ENCODE data around the gene SNAPC2. TPM values are rescaled to one million over a fixed set of nuclear protein-coding genes. Genes with fewer than 3 reads are reported as not detected.

The SNAPC2 gene
- total and polyA plus RNA-seq, 2 of the 13 experiments (the other 11 are each of a cell fraction or from before 2014, with no cell fraction given), result 10.2 to 12.7 TPM

DNA sequence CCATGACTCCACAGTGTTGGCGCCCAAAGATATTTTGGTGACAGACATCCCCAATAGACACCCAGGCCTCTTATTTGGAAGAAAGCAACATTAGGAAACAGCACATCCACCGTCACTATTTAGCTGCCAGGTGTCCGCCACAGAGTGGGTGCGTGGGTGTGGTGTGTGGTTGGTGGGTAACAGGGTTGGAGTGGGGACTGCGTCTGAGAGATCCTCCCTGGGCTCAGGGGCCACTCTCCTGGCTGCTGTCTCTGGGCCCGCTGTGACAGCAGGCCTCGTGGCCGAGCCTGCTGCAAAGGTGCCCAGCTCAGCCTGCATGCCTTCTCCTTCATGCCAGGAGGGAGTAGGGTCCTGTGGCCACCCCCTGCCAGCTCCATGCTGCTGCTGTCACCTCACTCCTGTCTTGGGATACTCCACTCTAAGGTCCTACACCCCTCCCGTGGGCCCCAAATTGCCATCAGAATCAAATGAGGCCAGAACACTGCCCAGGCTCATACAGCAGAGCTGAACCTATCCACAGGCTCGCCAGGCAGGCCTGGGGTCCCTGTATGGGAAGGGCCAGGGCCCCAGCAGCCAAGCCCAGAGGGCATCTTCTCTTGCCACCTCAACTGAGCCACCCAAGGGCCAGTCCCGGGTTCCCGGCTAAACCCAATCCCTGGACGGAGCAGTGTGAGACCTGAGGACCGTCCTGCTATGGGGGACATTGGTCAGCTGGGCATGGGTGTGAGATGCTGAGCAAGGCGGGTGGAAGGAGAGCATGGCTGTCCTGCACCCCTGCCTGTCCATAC lies 48.1 kb downstream of the SNAPC2 start:
- TF ChIP-seq AGO2 (optimal IDR thresholded peaks at IDR 0.05; ENCODE audit: low read depth, low read length) (peak; percentile 54), ATF7-NPFF (CRISPR knock-in tag; IDR thresholded peaks at IDR 0.05; ENCODE audit: low read depth) (no peak), RBM22 (optimal IDR thresholded peaks at IDR 0.05; ENCODE audit: low read length) (peak; percentile 37)
- peaks cover 24 to 73% of the 10 kb centered on the region in 2 experiments; a peak in 4 of 5 replicates for H3K36me3 ChIP-seq (replicated peaks in 1 of 2; ENCODE audit: control insufficient read depth in 1 of 2, insufficient read depth in 2 of 2, low read length in 2 of 2)
- in situ Hi-C loops (cut with HindIII; ENCODE audit: extremely low pct_ligation_motif_present, low pct_unique_long_range_greater_than_20kb) (no loop called here), intact Hi-C loops (cut with micrococcal nuclease; ENCODE audit: unreplicated experiment) (no loop called here)
- peaks cover 3% of the 10 kb centered on the region; the same call in 1 of the 2 replicates for H3K4me1 ChIP-seq (ENCODE audit: insufficient read depth, low read length)
- H3K9me3 ChIP-seq (ENCODE audit: low read length), result no peaks in the 10 kb centered on the region
- H2AFZ ChIP-seq (ENCODE audit: low read length), result no peak overlapping the region
- no peaks in the 10 kb centered on the region for H3K79me2 ChIP-seq (ENCODE audit: insufficient read depth, low read length)
- WGBS (ENCODE audit: low lambda C conversion rate), result 97% methylated on average over 6 of the region's 15 CpGs
- ATAC-seq (no peak), FAIRE-seq (no peak), DNase-seq (ENCODE audit: low spot score) (no peak)
- ChIA-PET POLR2A (no interaction called here), CTCF (ENCODE audit: low intra/inter-chr PET ratio, low total read pairs) (no interaction called here)
- no peak overlapping the region for H3K27ac ChIP-seq (ENCODE audit: extremely low read length, insufficient read depth, low read length)
- H3K4me3 ChIP-seq (replicated peaks in 1 of 3; ENCODE audit: insufficient read depth in 1 of 3, low read depth in 2 of 3, low read length in 3 of 3), result no peak overlapping the region
- peaks cover 3% of the 10 kb centered on the region; the same call in 1 of the 2 replicates for H4K20me1 ChIP-seq (ENCODE audit: insufficient read depth, low read length)
- H3K9ac ChIP-seq (ENCODE audit: insufficient read depth, low read depth, low read length), result no peak overlapping the region
- no peak overlapping the region for H3K4me2 ChIP-seq (ENCODE audit: low read depth, low read length)
- H3K27me3 ChIP-seq (ENCODE audit: control insufficient read depth in 1 of 2, insufficient read depth in 2 of 2, low read length in 2 of 2), result no peaks in the 10 kb centered on the region
- BruUV-seq (replicated peaks), result no TSS peak

DNA sequence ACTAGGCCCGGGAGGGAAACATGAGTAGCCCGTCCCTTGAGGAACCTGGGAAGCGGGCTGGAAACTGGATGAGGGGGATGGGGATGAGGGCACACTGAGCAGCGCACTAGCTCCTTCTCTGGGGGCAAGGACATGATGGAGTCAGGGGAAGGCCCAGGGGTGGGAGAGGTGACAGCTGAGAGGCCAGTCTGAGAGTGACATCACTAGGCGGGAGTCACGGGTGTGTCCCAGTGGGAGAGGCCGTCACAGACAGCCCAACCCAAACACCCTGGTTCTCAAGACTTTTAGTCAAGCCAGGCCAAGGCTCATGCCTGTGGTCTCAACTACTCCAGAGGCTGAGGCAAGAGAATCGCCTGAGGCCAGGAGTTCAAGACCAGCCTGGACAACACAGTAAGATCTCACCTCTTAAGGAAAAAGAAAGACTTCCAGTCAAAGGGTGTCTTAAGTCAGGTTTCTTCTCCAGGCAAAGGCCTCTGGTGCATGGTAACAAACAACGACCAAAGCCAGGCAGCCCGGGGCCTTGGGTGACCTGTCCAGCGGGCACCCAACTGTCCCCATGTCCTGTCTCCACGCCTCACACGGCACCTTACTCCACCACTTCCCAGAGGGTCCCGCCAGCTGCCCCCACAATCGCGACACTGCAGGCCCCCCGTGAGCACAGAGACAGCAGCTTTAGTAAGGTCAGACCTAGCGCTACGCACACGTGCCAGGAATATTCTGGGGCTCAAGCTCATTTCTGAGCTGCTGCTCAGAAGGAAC lies 48.8 kb downstream of the SNAPC2 start:
- H4K20me1 ChIP-seq (ENCODE audit: insufficient read depth, low read length), result peaks cover 3% of the 10 kb centered on the region; the same call in 1 of the 2 replicates
- POLR2A ChIA-PET, result no interaction called here
- H3K27me3 ChIP-seq (ENCODE audit: control insufficient read depth in 1 of 2, insufficient read depth in 2 of 2, low read length in 2 of 2), result no peaks in the 10 kb centered on the region
- H3K36me3 ChIP-seq (replicated peaks in 1 of 2; ENCODE audit: control insufficient read depth in 1 of 2, insufficient read depth in 2 of 2, low read length in 2 of 2), result peaks cover 28 to 73% of the 10 kb centered on the region in 2 experiments; a peak in 4 of 5 replicates
- FAIRE-seq, result no peak
- 97% methylated on average over 20 of the region's 20 CpGs for WGBS (ENCODE audit: low lambda C conversion rate)
- no peak for DNase-seq (ENCODE audit: low spot score)
- H3K9ac ChIP-seq (ENCODE audit: insufficient read depth, low read depth, low read length), result no peak overlapping the region
- in situ Hi-C loops (cut with HindIII; ENCODE audit: extremely low pct_ligation_motif_present, low pct_unique_long_range_greater_than_20kb), result no loop called here
- no peak overlapping the region for H3K4me3 ChIP-seq (replicated peaks in 1 of 3; ENCODE audit: insufficient read depth in 1 of 3, low read depth in 2 of 3, low read length in 3 of 3)
- H3K79me2 ChIP-seq (ENCODE audit: insufficient read depth, low read length), result no peaks in the 10 kb centered on the region
- no TSS peak for BruUV-seq (replicated peaks)
- CTCF ChIA-PET (ENCODE audit: low intra/inter-chr PET ratio, low total read pairs), result no interaction called here
- H2AFZ ChIP-seq (ENCODE audit: low read length), result no peak overlapping the region
- no peaks in the 10 kb centered on the region for H3K4me1 ChIP-seq (ENCODE audit: insufficient read depth, low read length)
- no peak for ATAC-seq
- H3K9me3 ChIP-seq (ENCODE audit: low read length), result no peaks in the 10 kb centered on the region
- no peak overlapping the region for H3K4me2 ChIP-seq (ENCODE audit: low read depth, low read length)
- no peak overlapping the region for H3K27ac ChIP-seq (ENCODE audit: extremely low read length, insufficient read depth, low read length)
- intact Hi-C loops (cut with micrococcal nuclease; ENCODE audit: unreplicated experiment), result no loop called here
- TF ChIP-seq PLRG1 (conservative IDR thresholded peaks at IDR 0.05), result no peak
- no peak for TF ChIP-seq ZNF790 (CRISPR knock-in tag; IDR thresholded peaks at IDR 0.05; ENCODE audit: borderline replicate concordance)
- TF ChIP-seq KMT2B (CRISPR knock-in tag; IDR thresholded peaks at IDR 0.05), result no peak
- no peak for TF ChIP-seq KAT8 (CRISPR knock-in tag; IDR thresholded peaks at IDR 0.05)
- no peak for TF ChIP-seq NR2F6 (IDR thresholded peaks at IDR 0.05)
- no peak for TF ChIP-seq NR2F6 (CRISPR knock-in tag; IDR thresholded peaks at IDR 0.05)
- no peak for TF ChIP-seq ZNF773 (CRISPR knock-in tag; IDR thresholded peaks at IDR 0.05; ENCODE audit: borderline replicate concordance)
- TF ChIP-seq TAF1 (CRISPR knock-in tag; IDR thresholded peaks at IDR 0.05), result no peak
- no peak for TF ChIP-seq SSRP1 (CRISPR knock-in tag; IDR thresholded peaks at IDR 0.05)
- TF ChIP-seq, protein P1, sequence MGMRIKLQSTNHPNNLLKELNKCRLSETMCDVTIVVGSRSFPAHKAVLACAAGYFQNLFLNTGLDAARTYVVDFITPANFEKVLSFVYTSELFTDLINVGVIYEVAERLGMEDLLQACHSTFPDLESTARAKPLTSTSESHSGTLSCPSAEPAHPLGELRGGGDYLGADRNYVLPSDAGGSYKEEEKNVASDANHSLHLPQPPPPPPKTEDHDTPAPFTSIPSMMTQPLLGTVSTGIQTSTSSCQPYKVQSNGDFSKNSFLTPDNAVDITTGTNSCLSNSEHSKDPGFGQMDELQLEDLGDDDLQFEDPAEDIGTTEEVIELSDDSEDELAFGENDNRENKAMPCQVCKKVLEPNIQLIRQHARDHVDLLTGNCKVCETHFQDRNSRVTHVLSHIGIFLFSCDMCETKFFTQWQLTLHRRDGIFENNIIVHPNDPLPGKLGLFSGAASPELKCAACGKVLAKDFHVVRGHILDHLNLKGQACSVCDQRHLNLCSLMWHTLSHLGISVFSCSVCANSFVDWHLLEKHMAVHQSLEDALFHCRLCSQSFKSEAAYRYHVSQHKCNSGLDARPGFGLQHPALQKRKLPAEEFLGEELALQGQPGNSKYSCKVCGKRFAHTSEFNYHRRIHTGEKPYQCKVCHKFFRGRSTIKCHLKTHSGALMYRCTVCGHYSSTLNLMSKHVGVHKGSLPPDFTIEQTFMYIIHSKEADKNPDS (CRISPR knock-in tag; IDR thresholded peaks at IDR 0.05), result no peak
- TF ChIP-seq ZNF33B (CRISPR knock-in tag; IDR thresholded peaks at IDR 0.05), result no peak
- TF ChIP-seq, protein P2, sequence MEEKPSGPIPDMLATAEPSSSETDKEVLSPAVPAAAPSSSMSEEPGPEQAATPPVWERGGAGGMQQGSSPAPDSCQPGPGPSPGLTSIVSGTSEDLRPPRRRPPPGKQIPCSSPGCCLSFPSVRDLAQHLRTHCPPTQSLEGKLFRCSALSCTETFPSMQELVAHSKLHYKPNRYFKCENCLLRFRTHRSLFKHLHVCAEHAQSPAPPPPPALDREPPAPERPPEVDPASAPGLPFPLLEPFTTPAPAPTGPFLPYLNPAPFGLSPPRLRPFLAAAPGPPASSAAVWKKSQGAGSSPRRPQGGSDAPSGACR (CRISPR knock-in tag; IDR thresholded peaks at IDR 0.05), result no peak
